ENCODE measurements around the gene CD99L2. TPM values are rescaled to one million over a fixed set of nuclear protein-coding genes. Genes with fewer than 3 reads are reported as not detected.

Gene CD99L2
- total and polyA plus RNA-seq, 10 of the 15 experiments (the other 5 are each of a cell fraction or from before 2014, with no cell fraction given), result 1.1 to 22.9 (median 13.0) TPM

DNA sequence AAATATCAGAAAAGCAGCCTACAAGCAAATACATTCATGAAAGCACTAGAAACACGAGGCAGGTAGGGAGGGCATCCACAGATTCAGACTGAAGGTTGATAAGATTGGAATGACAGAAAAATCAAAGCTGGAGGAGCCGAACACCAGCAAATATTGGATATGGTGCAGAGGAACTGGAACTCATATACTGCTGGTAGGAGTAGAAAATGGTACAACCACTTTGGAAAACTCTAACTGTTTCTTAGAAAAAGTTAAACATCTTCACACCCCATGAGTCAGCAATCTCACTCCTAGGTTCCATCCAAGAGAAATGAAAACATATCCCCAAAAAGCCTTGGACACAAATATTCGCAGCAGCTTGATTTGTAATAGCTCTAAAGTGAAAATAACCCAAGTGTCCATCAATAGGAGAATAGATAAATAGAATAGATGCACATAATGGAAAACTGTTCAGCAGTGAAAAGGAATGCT is 27.1 kb downstream of the CD99L2 start (continued):
- TF ChIP-seq, protein P1, sequence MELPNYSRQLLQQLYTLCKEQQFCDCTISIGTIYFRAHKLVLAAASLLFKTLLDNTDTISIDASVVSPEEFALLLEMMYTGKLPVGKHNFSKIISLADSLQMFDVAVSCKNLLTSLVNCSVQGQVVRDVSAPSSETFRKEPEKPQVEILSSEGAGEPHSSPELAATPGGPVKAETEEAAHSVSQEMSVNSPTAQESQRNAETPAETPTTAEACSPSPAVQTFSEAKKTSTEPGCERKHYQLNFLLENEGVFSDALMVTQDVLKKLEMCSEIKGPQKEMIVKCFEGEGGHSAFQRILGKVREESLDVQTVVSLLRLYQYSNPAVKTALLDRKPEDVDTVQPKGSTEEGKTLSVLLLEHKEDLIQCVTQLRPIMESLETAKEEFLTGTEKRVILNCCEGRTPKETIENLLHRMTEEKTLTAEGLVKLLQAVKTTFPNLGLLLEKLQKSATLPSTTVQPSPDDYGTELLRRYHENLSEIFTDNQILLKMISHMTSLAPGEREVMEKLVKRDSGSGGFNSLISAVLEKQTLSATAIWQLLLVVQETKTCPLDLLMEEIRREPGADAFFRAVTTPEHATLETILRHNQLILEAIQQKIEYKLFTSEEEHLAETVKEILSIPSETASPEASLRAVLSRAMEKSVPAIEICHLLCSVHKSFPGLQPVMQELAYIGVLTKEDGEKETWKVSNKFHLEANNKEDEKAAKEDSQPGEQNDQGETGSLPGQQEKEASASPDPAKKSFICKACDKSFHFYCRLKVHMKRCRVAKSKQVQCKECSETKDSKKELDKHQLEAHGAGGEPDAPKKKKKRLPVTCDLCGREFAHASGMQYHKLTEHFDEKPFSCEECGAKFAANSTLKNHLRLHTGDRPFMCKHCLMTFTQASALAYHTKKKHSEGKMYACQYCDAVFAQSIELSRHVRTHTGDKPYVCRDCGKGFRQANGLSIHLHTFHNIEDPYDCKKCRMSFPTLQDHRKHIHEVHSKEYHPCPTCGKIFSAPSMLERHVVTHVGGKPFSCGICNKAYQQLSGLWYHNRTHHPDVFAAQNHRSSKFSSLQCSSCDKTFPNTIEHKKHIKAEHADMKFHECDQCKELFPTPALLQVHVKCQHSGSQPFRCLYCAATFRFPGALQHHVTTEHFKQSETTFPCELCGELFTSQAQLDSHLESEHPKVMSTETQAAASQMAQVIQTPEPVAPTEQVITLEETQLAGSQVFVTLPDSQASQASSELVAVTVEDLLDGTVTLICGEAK (IDR thresholded peaks at IDR 0.05; ENCODE audit: borderline replicate concordance), result no peak
- TF ChIP-seq EGR1 (IDR thresholded peaks at IDR 0.05; ENCODE audit: borderline replicate concordance in 1 of 2, low read depth in 2 of 2, low read length in 2 of 2), result no peak
- TF ChIP-seq, protein P2, sequence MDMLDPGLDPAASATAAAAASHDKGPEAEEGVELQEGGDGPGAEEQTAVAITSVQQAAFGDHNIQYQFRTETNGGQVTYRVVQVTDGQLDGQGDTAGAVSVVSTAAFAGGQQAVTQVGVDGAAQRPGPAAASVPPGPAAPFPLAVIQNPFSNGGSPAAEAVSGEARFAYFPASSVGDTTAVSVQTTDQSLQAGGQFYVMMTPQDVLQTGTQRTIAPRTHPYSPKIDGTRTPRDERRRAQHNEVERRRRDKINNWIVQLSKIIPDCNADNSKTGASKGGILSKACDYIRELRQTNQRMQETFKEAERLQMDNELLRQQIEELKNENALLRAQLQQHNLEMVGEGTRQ (IDR thresholded peaks at IDR 0.05; ENCODE audit: borderline replicate concordance, low read depth, low read length), result no peak

GRCh38 chrX:150870487-150871340 is 27.8 kb downstream of the CD99L2 start:
- peaks cover 1% of the 10 kb centered on the region; the same call in 2 of the 3 replicates for H3K9me3 ChIP-seq (replicated peaks; ENCODE audit: control insufficient read depth, insufficient read depth, low read length)
- H3K4me3 ChIP-seq, result no peak overlapping the region
- intact Hi-C loops (cut with micrococcal nuclease; ENCODE audit: unreplicated experiment) (no loop called here), in situ Hi-C loops (cut with MboI) (no loop called here)
- no peaks in the 10 kb centered on the region for H4K20me1 ChIP-seq (ENCODE audit: control insufficient read depth, insufficient read depth)
- no peaks in the 10 kb centered on the region for H3K36me3 ChIP-seq (ENCODE audit: control insufficient read depth in 2 of 2, insufficient read depth in 2 of 2, low read length in 1 of 2)
- ChIA-PET POLR2A (no interaction called here), RAD21 (ENCODE audit: unreplicated experiment) (no interaction called here), SMC1A (ENCODE audit: uncharacterized antibody, unreplicated experiment) (no interaction called here), CTCF (no interaction called here)
- H3K9ac ChIP-seq (ENCODE audit: control insufficient read depth, insufficient read depth, low read length), result no peak overlapping the region
- no peak for ATAC-seq
- no peak for FAIRE-seq
- no peak overlapping the region for H2AFZ ChIP-seq (ENCODE audit: control insufficient read depth, low read depth, low read length)
- no peak overlapping the region; the same call in 1 of the 2 replicates for H3K4me2 ChIP-seq (ENCODE audit: control insufficient read depth, insufficient read depth)
- peaks cover 7% of the 10 kb centered on the region for H3K4me1 ChIP-seq (ENCODE audit: control insufficient read depth, insufficient read depth, low read length)
- H3K27me3 ChIP-seq (replicated peaks in 1 of 2; ENCODE audit: control insufficient read depth in 2 of 2, insufficient read depth in 2 of 2, low read length in 1 of 2), result no peaks in the 10 kb centered on the region
- H3K79me2 ChIP-seq (ENCODE audit: control insufficient read depth, insufficient read depth, low read length), result no peaks in the 10 kb centered on the region; the same call in 1 of the 2 replicates
- DNase-seq (ENCODE audit: low read depth, low spot score), result no peak
- WGBS (ENCODE audit: insufficient coverage, insufficient replicate concordance, low lambda C conversion rate, missing lambda C conversion rate), result 76% methylated on average over 7 of the region's 7 CpGs
- H3K27ac ChIP-seq (ENCODE audit: control insufficient read depth, insufficient read depth), result no peak overlapping the region
- no TSS peak for BruUV-seq (replicated peaks)
- no peak for TF ChIP-seq RAD51 (IDR thresholded peaks at IDR 0.05)
- TF ChIP-seq HDGF (IDR thresholded peaks at IDR 0.05), result no peak
- TF ChIP-seq, protein P3, sequence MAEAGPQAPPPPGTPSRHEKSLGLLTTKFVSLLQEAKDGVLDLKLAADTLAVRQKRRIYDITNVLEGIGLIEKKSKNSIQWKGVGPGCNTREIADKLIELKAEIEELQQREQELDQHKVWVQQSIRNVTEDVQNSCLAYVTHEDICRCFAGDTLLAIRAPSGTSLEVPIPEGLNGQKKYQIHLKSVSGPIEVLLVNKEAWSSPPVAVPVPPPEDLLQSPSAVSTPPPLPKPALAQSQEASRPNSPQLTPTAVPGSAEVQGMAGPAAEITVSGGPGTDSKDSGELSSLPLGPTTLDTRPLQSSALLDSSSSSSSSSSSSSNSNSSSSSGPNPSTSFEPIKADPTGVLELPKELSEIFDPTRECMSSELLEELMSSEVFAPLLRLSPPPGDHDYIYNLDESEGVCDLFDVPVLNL (IDR thresholded peaks at IDR 0.05; ENCODE audit: low read depth, low read length), result no peak
- TF ChIP-seq ZBTB33 (IDR thresholded peaks at IDR 0.05), result no peak
- TF ChIP-seq CBFB (IDR thresholded peaks at IDR 0.05; ENCODE audit: low read depth), result no peak
- TF ChIP-seq ZNF384 (IDR thresholded peaks at IDR 0.05; ENCODE audit: borderline replicate concordance, low read depth, low read length), result no peak
- TF ChIP-seq CHD4 (IDR thresholded peaks at IDR 0.05), result no peak
- TF ChIP-seq PML (IDR thresholded peaks at IDR 0.05; ENCODE audit: low read length), result no peak
- TF ChIP-seq BRCA1 (IDR thresholded peaks at IDR 0.05; ENCODE audit: low read depth, low read length), result no peak
- no peak for TF ChIP-seq MTA3 (IDR thresholded peaks at IDR 0.05; ENCODE audit: borderline replicate concordance, low read length)
- no peak for TF ChIP-seq EZH2 (IDR thresholded peaks at IDR 0.05; ENCODE audit: borderline replicate concordance, control insufficient read depth, low read depth, low read length)

Measured in GM12878 (cell line).